Middle frontal gyrus (tissue), 1 donor: ENCODE results near the gene LSAMP.

Experiments used
- DNase-seq: peaks from one replicate; pipeline ENCODE4 v3.0.0-alpha.2; 2015; ENCODE audit warnings: low spot score; ENCODE audit errors: extremely low spot score

The LSAMP gene

DNA sequence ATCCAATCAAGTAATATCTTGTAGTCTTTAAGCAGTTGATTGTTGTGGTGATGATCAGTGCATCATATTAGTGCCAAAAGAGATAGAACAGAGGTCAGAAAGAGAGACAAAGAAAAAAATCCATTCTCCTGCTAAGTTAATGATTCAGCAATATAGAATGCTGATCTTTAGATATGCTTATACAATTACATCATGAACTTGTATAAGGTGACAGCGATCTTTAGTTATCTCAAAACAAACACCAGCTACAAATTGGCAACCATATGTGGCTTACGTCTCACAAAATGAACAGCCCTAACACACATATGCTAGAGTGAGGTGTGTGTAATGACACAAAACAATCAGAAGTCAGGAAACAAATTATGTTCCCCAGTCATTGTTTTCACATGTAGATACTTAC lies 12.5 kb downstream of the LSAMP start:
- no peak for DNase-seq

DNA sequence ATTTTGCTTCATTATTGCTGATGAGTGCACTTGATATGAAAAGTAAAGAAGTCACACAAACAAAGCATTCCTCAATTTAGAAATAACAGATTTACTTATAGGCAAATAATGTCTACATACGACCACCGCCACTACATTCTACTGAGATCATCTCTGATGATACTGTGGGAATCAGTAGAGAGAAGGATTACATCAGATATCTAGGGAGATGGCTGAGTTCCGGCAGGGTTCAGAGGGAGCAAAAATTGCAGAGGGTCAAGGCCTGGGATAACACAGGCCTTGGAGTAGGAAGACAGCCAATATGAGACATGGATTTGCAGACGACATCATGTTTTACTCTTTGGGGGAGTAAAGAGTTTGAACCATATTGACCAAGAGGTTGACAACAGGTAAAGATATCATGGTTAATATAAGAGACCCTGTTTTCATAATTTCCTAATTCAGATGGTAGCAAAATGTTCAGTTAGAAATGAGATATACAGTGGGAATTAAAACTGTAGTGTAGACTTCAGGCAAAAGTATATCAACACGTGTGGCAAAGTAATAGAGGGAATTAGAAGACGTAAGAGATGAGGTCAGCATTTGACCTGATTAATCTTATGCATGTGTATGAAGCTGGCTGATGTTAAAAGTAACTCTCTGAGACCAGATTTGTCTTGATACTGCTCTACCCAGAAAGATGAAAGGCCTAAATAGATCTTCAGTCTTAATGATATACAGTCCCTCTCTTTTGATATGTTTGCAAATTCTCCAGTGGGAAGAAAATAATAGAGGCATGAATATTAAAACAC lies 15.6 kb downstream of the LSAMP start:
- DNase-seq: no peak

DNA sequence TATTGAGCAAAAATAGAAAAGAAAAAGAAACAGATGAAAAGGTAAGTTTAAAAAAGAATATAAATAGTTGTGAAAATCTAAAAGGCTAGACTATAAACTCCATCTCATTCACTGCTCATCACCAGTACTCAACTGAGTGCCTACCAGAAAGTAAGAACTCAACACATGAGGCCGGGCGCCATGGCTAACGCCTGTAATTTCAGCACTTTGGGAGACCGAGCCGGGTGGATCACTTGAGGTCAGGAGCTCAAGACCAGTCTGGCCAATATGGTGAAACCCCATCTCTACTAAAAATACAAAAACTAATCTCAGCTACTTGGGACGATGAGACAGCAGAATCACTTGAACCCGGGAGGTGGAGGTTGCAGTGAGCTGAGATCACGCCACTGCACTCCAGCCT lies 19.3 kb downstream of the LSAMP start:
- no peak for DNase-seq

DNA sequence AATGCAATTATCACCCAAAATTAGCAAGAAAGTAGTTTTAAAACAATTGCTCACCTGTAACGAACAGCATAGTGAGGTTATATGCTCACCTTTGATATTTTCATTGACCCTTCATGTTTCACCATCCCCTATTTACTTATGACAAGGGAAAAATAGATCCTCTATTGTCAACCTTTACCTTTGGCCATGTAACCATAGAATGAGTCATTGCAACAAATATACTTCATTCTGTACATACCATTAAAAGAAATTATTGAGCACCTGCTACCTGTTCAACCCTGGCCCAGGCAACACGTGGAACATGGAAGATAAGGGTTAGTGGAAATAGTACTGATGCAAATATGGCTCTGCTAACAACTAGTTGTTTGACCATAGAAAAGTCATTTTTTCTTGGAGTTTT lies 20.2 kb downstream of the LSAMP start:
- no peak for DNase-seq

DNA sequence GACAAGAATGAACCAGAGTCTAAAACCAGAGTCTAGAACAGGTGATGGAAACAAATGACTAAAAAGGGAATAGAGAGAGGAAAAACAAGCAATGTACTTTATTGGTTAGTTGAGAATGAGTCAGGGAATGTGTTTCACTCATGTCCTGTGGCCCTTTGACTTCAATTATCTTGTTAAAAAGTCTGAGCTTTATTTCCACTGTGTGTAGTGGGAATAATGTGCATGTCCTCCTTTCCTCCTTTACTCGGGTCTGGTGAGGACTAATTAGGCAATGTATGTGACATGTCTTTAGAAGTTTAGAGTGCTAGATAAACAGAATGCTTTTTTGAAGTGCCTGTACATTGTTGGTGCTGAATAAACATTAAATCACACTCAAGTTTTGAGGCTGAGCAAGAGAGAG lies 21.3 kb downstream of the LSAMP start:
- no peak for DNase-seq

DNA sequence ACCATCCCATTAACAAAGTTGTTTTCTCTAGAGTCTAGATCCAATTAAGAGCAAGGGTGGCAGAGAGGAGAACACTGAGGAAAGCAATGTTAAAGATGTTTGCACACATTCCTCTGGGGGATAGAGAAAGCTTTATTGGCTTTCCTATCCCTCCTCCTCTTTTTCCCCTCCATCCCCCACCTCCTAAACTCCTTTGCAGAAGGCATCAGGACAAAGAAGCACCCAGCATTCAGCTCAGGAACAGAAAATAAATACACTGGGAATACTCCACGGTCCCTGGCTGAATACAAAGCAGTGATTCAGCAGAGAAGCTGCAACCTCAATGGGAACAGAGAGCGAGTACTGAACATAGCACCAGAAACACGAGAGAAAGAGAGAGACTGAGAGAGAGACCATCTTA lies 21.9 kb downstream of the LSAMP start:
- DNase-seq: peak; percentile 48

DNA sequence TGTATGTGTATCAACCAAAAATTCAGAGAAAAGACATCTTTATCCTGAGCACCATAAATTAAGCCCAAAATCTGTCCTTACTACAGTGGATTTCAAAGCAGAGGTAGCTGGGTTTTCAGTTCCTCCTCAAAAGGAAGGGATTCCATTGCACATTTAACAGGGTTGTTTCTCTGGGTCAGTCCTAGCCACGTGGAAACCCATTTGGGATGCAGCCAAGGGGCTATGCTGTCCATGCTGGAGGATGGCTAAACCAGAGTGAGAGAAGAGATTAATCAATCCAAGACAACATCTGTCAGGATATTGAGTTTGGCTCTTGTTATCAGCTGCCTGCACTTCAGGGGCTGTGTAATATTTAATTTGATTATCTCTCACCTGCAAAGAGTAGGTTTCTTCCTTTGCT lies 28.1 kb downstream of the LSAMP start:
- DNase-seq: no peak

DNA sequence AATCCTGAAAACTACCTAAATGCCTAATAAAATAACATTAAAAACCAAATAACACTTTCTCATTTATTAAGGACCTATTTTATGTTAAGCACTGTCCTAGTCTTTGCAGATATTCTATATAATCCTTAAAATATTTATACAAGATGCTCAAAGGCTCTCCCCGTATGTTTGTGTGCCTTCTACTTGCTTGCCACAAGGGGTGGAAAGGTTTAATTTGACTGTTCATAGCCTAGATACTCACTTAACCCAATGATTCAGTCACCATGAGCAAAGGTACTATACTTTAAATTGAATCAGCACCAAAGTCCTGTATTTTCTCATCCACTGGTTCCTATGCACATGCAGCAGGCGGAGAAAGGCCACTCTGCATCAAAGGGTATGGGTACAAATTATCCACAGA lies 32.0 kb downstream of the LSAMP start:
- no peak for DNase-seq

DNA sequence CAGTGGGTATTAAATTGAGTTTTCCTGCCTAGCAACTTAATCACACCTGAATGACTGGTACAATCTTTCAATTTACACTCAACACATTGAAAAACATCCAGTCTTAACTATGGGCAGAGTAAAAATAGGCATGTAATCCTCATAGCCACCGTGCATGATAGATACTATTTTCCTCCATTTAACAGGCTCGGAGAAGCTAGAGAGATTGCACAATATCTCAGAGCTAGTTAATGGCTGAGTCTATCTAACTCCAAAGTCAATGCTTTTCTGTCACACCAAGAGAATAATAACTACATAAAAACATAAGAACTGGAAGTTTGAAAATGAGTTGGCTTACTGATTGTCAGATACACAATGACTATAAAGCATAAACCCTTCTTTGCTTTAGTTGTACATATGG lies 36.8 kb downstream of the LSAMP start:
- DNase-seq: no peak

DNA sequence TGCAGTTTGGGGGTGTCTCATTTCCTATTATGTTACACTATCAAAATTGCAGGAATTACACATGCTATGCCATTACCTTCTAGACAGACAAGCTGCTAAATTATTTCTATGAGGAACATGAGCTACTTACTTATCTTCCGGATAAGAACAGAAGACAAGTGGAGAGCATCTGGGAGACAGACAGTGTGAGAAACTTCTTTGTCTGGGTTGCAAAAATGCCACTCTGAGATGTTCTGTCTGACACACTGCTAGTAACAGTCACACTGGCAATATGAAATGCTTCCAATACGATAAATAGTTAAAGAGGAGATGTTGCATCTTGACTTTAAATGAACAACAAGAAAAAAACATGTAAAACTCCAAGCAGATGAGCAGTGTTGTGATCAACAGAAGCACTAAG lies 40.1 kb downstream of the LSAMP start:
- no peak for DNase-seq

DNA sequence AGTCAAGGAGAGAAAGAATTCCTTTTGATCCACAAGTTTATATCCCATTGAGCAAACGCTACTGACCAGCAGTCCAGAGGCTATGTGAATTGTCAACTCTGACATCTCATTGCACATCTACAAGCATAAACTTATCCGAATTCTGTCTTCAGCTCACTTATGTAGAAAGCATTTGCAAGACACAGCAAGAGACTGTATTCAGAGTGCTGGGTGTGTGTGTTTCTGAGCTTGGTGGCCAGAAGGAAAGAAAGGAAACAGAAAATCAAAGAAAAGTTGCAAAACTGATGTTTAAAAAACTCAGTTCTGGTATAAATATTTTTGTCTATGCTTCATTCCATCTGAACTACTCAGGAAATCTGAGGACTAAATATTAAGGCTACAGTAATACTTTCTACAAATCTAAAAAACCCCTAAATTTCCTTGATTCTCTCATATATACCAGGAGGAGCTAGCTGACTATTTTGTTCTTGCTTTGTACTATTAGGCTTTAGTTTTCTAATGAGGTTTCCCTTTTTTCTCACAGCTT lies 45.5 kb downstream of the LSAMP start:
- no peak for DNase-seq

DNA sequence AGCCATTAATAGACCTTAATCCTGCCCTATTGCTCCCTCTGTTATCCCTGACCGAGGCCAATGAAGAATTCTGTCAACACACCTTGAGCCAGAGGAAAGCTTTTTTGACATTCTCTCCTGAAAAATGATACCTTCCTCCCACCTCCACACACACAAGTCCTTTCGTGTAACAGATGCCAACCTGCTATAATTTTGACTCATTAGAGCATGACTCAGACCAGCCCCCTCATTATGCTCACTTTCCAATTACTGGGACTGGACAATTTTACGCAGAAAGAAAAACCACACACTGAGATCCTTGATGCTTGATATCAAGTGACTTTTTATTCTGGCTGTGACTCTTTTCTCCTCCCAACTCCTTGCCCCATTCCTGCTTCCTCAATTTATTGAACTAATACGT lies 50.9 kb downstream of the LSAMP start:
- no peak for DNase-seq

DNA sequence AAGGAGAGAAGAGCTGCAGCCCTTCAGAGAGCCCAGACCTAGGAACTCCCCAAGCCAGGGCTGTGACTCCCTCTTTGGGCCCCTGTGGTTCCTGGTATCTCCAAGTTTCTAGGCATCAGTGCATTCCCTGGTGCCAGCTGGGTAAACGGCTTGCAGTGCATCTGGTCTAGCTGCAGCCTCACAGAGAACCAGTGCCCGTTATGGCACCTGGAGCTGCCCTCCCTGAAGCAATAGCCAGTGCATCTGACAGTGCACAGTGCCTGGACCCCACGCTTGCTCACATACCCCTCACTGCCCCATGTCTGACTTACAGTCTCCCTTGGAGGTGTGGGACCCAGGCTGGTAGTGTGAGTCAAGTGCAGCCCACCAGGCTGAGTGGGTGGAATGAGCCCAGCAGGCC lies 52.1 kb downstream of the LSAMP start:
- DNase-seq: no peak

DNA sequence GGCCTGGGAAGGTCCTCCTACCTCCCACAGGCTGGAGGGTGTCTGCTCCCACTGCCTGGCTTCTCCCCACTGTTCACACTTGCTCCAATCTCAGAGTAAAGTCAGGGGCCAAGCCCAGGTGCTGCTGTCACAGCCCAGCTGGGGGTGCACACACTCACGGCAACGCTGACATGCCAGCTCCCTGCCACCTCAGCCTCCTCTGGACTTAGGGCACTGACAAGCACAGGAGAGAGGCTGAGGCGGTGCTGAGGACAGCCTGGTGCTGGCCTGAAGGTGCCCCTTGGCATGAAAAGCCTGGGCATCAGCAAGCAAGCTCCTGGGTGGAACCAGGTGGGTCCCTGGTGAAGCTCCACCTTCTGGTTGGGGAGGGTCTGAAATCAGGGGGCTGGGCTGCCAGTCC lies 53.0 kb downstream of the LSAMP start:
- DNase-seq: no peak

DNA sequence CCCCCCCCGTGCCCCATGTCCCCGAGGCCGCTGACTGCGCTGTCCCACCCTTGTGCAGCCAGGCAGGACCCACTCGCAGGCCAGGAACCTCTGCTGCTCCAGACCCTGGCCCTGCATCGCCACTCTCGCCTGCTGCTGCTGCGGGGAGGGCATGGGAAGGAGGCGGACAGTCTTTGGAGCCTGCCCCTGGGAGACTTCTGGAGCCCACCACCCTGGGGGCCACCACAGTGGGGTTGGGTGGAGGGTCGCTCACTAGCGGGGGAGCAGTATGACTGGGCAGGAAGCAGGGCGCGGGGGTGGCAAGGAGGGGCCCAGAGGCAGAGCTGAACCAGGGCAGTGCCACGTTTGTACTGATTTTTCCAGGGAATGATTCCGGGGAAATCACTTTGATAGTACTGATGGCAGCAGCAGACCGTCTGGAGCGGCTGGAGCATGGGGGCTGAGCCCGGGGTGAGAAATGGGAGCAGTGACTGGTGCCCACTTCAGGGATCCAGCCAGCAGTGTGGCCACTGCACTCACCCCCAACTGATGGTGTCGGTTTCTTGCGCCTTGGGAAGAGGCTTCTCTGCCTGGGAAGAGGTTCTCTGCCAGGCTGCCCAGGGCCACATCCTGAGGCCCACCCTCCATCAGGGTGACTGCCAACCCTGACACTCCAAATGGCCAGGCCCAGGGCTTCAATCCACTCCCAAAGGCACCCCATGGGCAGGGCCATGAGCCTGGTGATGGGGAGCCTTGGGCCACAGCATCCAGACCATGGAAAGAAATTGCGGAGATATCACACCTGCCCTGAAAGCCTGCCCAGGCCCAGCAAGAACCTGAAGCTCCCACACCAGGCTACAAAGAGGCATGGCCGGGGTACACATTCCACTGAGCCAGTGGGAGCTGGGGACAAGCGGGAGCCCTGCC lies 53.7 kb downstream of the LSAMP start:
- no peak for DNase-seq

DNA sequence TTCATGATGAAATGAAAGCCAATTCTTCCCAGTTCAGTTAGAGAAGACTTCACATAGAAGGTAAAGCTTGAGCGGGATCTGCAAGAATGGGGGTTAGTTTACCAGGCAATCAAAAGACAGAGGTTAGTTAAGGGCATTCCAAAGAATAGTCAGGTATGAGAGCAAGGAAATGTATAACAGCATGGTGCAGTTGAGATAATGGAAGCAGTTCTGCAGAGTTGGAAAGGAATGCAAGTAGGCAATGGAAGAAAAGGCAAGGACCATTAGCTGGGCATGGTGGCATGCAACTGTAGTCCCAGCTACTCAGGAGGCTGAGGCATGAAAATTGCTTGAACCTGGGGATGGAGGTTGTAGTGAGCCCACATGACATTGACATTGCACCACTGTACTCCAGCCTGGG lies 55.0 kb downstream of the LSAMP start:
- no peak for DNase-seq

DNA sequence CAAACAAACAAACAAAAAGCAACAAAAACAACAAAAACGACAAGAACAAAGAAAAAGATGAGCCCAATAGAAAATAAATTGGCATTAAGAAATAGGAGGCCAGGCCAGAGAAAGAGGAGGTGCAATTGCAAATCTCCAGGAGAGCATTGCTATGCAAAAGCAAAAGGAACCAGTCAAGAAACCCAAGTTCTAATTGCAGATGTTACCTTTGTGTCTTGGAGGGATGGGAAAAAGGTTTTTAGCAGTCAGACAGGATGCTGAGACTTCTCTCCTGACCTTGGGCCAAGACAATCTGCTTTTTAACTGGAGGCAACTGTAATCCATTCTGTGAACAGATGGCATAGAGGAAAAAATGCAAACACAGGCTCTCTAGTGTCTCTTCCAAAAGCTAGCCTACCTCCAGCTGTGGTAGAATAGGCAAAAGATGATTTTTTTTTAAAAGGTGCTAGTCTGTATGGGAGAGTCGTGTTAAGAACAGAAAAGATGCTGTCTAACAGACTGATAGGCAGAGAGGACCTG lies 56.4 kb downstream of the LSAMP start:
- no peak for DNase-seq

DNA sequence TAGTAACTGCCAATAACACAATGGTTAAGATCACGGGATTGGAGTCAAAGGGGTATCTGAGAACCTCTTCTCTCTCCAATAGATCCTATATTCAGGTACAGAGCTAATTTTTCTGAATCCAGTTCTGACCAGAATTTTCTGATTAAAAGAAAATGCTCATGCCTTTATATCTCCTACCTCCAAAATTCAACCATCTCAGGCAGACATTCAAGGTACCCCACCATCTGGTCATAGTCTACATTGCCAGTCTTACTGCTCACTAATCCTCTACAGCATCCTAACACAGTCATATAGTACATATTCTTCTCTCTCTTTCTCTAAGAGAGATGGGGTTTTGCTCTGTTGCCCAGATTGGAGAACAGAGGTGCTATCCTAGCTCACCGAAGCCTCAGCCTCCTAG lies 59.1 kb downstream of the LSAMP start:
- DNase-seq: no peak

DNA sequence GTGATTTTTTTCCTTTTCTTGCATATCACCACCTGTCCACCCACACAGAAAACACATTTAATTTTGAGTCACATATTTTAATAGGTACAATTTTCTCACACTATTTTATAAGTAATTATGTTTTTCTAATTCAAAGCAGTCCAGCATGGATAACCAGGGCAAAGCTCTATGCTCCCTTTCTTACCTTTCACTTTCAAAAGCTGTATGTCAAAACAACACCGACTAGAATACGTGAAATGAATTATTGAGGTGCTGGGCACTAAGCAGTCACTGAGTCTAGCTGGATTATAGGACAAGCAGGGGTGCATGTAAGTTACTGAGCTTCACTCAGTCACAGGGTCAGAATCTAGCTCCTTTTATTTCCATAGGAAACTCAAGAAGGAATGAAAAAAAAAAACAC lies 60.6 kb downstream of the LSAMP start:
- DNase-seq: no peak

DNA sequence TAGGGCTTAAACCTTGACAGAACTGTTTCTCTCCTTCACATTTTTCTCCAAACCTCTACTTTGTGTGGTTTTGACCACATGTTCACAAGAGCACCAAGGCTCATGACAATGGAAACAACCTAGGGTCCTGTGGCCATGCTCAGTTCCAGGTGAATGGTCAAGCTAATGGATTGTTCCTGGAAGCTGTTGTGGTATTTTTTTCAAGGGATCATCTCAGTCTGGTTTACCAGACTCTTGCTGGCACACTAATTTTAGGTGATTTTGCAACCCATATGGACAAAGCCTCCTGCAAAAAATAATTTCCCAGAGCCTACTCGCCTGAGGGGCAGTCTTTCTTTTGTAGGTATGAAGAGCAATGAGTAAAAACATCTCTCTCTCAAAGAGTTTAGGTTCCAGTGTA lies 67.2 kb downstream of the LSAMP start:
- no peak for DNase-seq

DNA sequence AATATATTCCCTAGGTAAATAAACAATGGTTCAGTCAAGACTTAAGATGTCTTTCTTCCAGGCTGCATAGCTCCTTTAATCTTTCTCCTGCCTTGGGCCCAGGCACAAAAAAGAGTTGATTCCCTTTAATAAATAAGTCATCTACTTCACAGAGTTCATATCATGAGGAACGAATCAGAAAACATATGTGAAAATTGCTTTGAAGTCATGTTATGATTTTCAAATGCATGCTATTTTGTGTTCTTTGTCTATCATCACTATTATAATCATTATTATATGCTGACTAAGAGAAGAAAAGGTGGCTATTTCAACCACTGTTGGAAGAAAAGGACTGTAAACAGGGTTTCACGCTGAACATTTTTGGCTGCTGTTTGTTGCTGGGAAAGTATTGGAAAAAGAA lies 70.4 kb downstream of the LSAMP start:
- DNase-seq: no peak

DNA sequence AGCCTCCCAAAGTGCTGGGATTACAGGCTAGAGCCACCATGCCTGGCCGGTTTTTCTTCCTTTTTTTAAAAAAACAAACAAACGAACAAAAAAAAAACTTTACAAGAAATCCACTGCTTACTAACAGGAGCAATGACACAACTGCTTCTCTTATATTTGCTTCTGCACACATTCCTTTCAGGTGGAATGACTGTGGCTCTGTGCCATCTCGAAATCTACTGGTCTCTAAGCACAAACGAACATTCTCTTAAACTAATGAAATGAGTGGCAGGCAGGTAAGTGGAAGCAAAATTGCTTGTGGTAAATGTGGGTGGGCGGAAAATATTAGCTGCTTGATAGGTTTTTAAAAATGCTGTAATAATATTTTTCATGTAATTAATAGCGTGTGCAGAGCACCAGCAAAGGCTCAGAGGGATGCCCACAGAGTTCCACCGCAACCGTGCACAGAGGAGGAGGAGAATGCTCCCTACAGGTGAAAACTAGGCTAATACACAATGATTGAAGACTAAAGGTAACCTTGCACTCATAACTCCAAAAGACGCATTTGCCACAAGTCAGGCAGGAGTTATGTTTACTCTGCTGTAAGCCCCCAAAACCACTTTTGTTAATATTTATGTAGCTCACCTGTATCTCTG lies 77.4 kb downstream of the LSAMP start:
- no peak for DNase-seq
